GM19351 (cell line): ENCODE results near the gene ARHGAP1.
"Not testable (repeated sequence)": the region's sequence is repeated elsewhere in the genome, so short reads cannot be mapped to it uniquely, and the experiment has no call there.

ENCODE experiments used
- ATAC-seq: cut with Tn5 transposase; IDR thresholded peaks from one replicate; pipeline ENCODE4 v1.9.1; 2021; ENCODE audit warnings: mild to moderate bottlenecking, moderate library complexity; ENCODE audit not compliant: unreplicated experiment

ARHGAP1 gene

GRCh38 chr11:46724088-46724487 is 23.7 kb upstream of the ARHGAP1 start:
- no peak for ATAC-seq

GRCh38 chr11:46723359-46723680 is 22.9 kb upstream of the ARHGAP1 start:
- ATAC-seq, result no peak

- ATAC-seq, result no peak
These were observed 22.3 kb upstream of the ARHGAP1 start for GRCh38 chr11:46722566-46723358.

GRCh38 chr11:46721286-46721685 is 20.9 kb upstream of the ARHGAP1 start:
- ATAC-seq, result no peak

GRCh38 chr11:46719543-46720218 is 19.3 kb upstream of the ARHGAP1 start:
- ATAC-seq, result no peak

- no peak for ATAC-seq
These were observed 18.7 kb upstream of the ARHGAP1 start, which contains the start of gene F2 for GRCh38 chr11:46719048-46719542. Gene F2, plus strand, starts transcription at chr11:46719213. Its CDS starts 23 bp downstream, at chr11:46719236.

GRCh38 chr11:46718155-46719019 is 18.0 kb upstream of the ARHGAP1 start:
- no peak for ATAC-seq

- not testable (repeated sequence) for ATAC-seq
These were observed 17.4 kb upstream of the ARHGAP1 start for GRCh38 chr11:46717825-46718154.

GRCh38 chr11:46712874-46713576 is 12.6 kb upstream of the ARHGAP1 start:
- ATAC-seq, result no peak

- no peak for ATAC-seq
These were observed 10.9 kb upstream of the ARHGAP1 start for GRCh38 chr11:46711303-46711702.

GRCh38 chr11:46710821-46711269 is 10.4 kb upstream of the ARHGAP1 start:
- ATAC-seq, result no peak

- not testable (repeated sequence) for ATAC-seq
These were observed 8.9 kb upstream of the ARHGAP1 start for GRCh38 chr11:46709351-46709750.

GRCh38 chr11:46706886-46707285 is 6.5 kb upstream of the ARHGAP1 start:
- ATAC-seq, result no peak

GRCh38 chr11:46705070-46705688 is 4.8 kb upstream of the ARHGAP1 start:
- no peak for ATAC-seq

- ATAC-seq, result no peak
These were observed 747 bp upstream of the ARHGAP1 start for GRCh38 chr11:46701078-46701654.

GRCh38 chr11:46698597-46698996 is 1.8 kb downstream of the ARHGAP1 start:
- ATAC-seq, result no peak

- ATAC-seq, result no peak
These were observed 2.7 kb downstream of the ARHGAP1 start for GRCh38 chr11:46697723-46698122.

- ATAC-seq, result no peak
These were observed 3.1 kb downstream of the ARHGAP1 start for GRCh38 chr11:46697303-46697702.

GRCh38 chr11:46696212-46696558 is 4.2 kb downstream of the ARHGAP1 start:
- no peak for ATAC-seq
